Mesothelial cell of epicardium (in vitro differentiated cells): ENCODE data around the gene SPSB4. TPM values are rescaled to one million over a fixed set of nuclear protein-coding genes. Genes with fewer than 3 reads are reported as not detected.
"Not testable (repeated sequence)": the region's sequence is repeated elsewhere in the genome, so short reads cannot be mapped to it uniquely, and the experiment has no call there.

Source experiments
- DNase-seq, 2 experiments: peaks; one replicate each; pipeline ENCODE4 v3.0.0; 2021; ENCODE audit warnings: low spot score in 2 of 2; ENCODE audit not compliant: unreplicated experiment in 2 of 2
- H3K27ac Mint-ChIP-seq: 2 replicates; pipeline ENCODE4 v1.8.0; 2021; ENCODE audit warnings: mixed read lengths
- H3K27me3 Mint-ChIP-seq: 2 replicates; pipeline ENCODE4 v1.8.0; 2021; ENCODE audit warnings: low read depth, mixed read lengths
- H3K36me3 Mint-ChIP-seq: 2 replicates; pipeline ENCODE4 v1.8.0; 2021; ENCODE audit warnings: mixed read lengths
- H3K4me1 Mint-ChIP-seq: 2 replicates; pipeline ENCODE4 v1.8.0; 2021; ENCODE audit warnings: mixed read lengths
- H3K4me3 Mint-ChIP-seq: 2 replicates; pipeline ENCODE4 v1.8.0; 2021; ENCODE audit warnings: mild to moderate bottlenecking, moderate library complexity, mixed read lengths
- H3K9me3 Mint-ChIP-seq: 2 replicates; pipeline ENCODE4 v1.8.0; 2021; ENCODE audit warnings: mixed read lengths
- CTCF ChIP-seq: fragments of 200-600 bp; sonication (generic); IDR thresholded peaks from one replicate; pipeline ENCODE4 v1.5.0; 2021; ENCODE audit warnings: antibody characterized with exemption; ENCODE audit not compliant: unreplicated experiment
- total RNA-seq: library from RNA; stranded (reverse); gene quantifications from 3 replicates; pipeline ENCODE4 v1.2.1, GENCODE V29; 2021

Gene SPSB4
- total RNA-seq, 1 donor from 2014 or later: 13.1 TPM

- Mint-ChIP-seq H3K4me1 (peaks cover 7% of the 10 kb centered on the region), H3K27ac (peak overlapping the region; percentile 56), H3K4me3 (no peak overlapping the region), H3K36me3 (peaks cover 11% of the 10 kb centered on the region), H3K27me3 (no peaks in the 10 kb centered on the region), H3K9me3 (peaks cover 36% of the 10 kb centered on the region)
- TF ChIP-seq CTCF: no peak
- DNase-seq: no peak
Observed at GRCh38 chr3:141115789-141116541, 64.8 kb downstream of the SPSB4 start.

GRCh38 chr3:141116721-141117120 is 65.6 kb downstream of the SPSB4 start:
- H3K36me3 Mint-ChIP-seq: peaks cover 16% of the 10 kb centered on the region
- H3K27me3 Mint-ChIP-seq: no peaks in the 10 kb centered on the region
- no peak for DNase-seq
- H3K27ac Mint-ChIP-seq: no peak overlapping the region
- TF ChIP-seq CTCF: no peak
- H3K9me3 Mint-ChIP-seq: peaks cover 42% of the 10 kb centered on the region
- H3K4me3 Mint-ChIP-seq: no peak overlapping the region
- H3K4me1 Mint-ChIP-seq: peaks cover 7% of the 10 kb centered on the region

- H3K4me1 Mint-ChIP-seq, H3K27me3 Mint-ChIP-seq, H3K4me3 Mint-ChIP-seq, H3K27ac Mint-ChIP-seq, DNase-seq: not testable (repeated sequence)
- Mint-ChIP-seq H3K9me3 (peaks cover 39% of the 10 kb centered on the region), H3K36me3 (peaks cover 13% of the 10 kb centered on the region)
Observed at GRCh38 chr3:141117982-141118381, 66.8 kb downstream of the SPSB4 start.

- no peaks in the 10 kb centered on the region for H3K27me3 Mint-ChIP-seq
- H3K9me3 Mint-ChIP-seq: peaks cover 34% of the 10 kb centered on the region
- no peak overlapping the region for H3K4me3 Mint-ChIP-seq
Observed at GRCh38 chr3:141122455-141123030, 71.4 kb downstream of the SPSB4 start.

GRCh38 chr3:141123677-141124410 is 72.7 kb downstream of the SPSB4 start:
- Mint-ChIP-seq H3K27ac (no peak overlapping the region), H3K36me3 (peaks cover 11% of the 10 kb centered on the region), H3K9me3 (peaks cover 21% of the 10 kb centered on the region), H3K27me3 (no peaks in the 10 kb centered on the region), H3K4me1 (no peaks in the 10 kb centered on the region), H3K4me3 (no peak overlapping the region)
- TF ChIP-seq CTCF: no peak
- no peak for DNase-seq

More at GRCh38 chr3:141122455-141123030, 71.4 kb downstream of the SPSB4 start:
- Mint-ChIP-seq H3K27ac (no peak overlapping the region), H3K36me3 (peaks cover 13% of the 10 kb centered on the region), H3K4me1 (no peaks in the 10 kb centered on the region)
- DNase-seq: no peak
- no peak for TF ChIP-seq CTCF

- Mint-ChIP-seq H3K4me3 (no peak overlapping the region), H3K36me3 (peaks cover 11% of the 10 kb centered on the region), H3K4me1 (no peaks in the 10 kb centered on the region), H3K27ac (no peak overlapping the region), H3K27me3 (no peaks in the 10 kb centered on the region), H3K9me3 (peaks cover 13% of the 10 kb centered on the region)
- TF ChIP-seq CTCF: no peak
- no peak for DNase-seq
Observed at GRCh38 chr3:141124715-141125114, 73.6 kb downstream of the SPSB4 start.
